OCI-LY7 (cell line): Measurements from ENCODE around the gene SGPL1. TPM values are rescaled to one million over a fixed set of nuclear protein-coding genes. Genes with fewer than 3 reads are reported as not detected.

Source experiments
- BruUV-seq: library from RNA; stranded (reverse); fragments of 400-500 nt; replicated peaks from 2 replicates; lab custom pipeline; 2021; lab: Mats Ljungman, UMichigan
- CTCF ChIA-PET: fragments of 300-600 bp; sonication (Branson Sonifier 250); formaldehyde crosslinking; loops from one replicate; lab custom pipeline; 2022; ENCODE audit warnings: antibody characterized with exemption; ENCODE audit not compliant: unreplicated experiment; lab: Charles Lee
- POLR2A ChIA-PET: fragments of 300-600 bp; sonication (Branson Sonifier 250); formaldehyde crosslinking; loops from one replicate; lab custom pipeline; 2022; ENCODE audit warnings: antibody characterized with exemption; lab: Charles Lee
- DNase-seq: peaks from one replicate; pipeline ENCODE4 v3.0.0-alpha.2; 2015; ENCODE audit warnings: low spot score
- H2AFZ ChIP-seq: fragments of 200-600 bp; sonication (generic), shearing (Covaris generic); 2 replicates; pipeline ENCODE4 v1.6.1; 2014; ENCODE audit warnings: mild to moderate bottlenecking, antibody characterized with exemption, low read length, moderate library complexity
- H3K27ac ChIP-seq: fragments of 200-600 bp; sonication (generic); 2 replicates; pipeline ENCODE4 v1.5.1; 2014; ENCODE audit warnings: mixed run types, low read depth, mild to moderate bottlenecking, moderate library complexity, low read length, inconsistent platforms; ENCODE audit not compliant: poor library complexity, severe bottlenecking
- H3K36me3 ChIP-seq: fragments of 200-600 bp; sonication (generic); 2 replicates; pipeline ENCODE4 v1.6.1; 2014; ENCODE audit warnings: mild to moderate bottlenecking, antibody characterized with exemption, low read length, moderate library complexity, mixed read lengths; ENCODE audit not compliant: insufficient read depth
- H3K4me1 ChIP-seq: fragments of 200-600 bp; sonication (generic); 2 replicates; pipeline ENCODE4 v1.5.1; 2014; ENCODE audit warnings: mild to moderate bottlenecking, low read length; ENCODE audit not compliant: insufficient read depth, poor library complexity, severe bottlenecking
- H3K4me2 ChIP-seq: fragments of 200-600 bp; sonication (generic); 2 replicates; pipeline ENCODE4 v1.6.1; 2014; ENCODE audit warnings: mild to moderate bottlenecking, low read length
- H3K4me3 ChIP-seq: fragments of 200-600 bp; sonication (generic); 2 replicates; pipeline ENCODE4 v1.5.1; 2014; ENCODE audit warnings: mild to moderate bottlenecking, low read depth, low read length; ENCODE audit not compliant: poor library complexity, severe bottlenecking
- H3K79me2 ChIP-seq: fragments of 200-600 bp; sonication (generic); 2 replicates; pipeline ENCODE4 v1.6.1; 2016; ENCODE audit warnings: low read depth, mild to moderate bottlenecking, low read length, moderate library complexity, mixed read lengths; ENCODE audit not compliant: insufficient read depth
- H3K9me2 ChIP-seq: fragments of 200-600 bp; sonication (generic); 2 replicates; pipeline ENCODE4 v1.6.1; 2016; ENCODE audit warnings: mild to moderate bottlenecking, low read length, mixed read lengths; ENCODE audit not compliant: insufficient read depth
- H3K9me3 ChIP-seq: fragments of 200-600 bp; sonication (generic); 2 replicates; pipeline ENCODE4 v1.6.1; 2014; ENCODE audit warnings: mild to moderate bottlenecking, mixed run types, low read length, mixed read lengths
- H4K20me1 ChIP-seq: fragments of 200-600 bp; sonication (generic); 2 replicates; pipeline ENCODE4 v1.6.1; 2014; ENCODE audit warnings: mild to moderate bottlenecking, antibody characterized with exemption, low read length, moderate library complexity, mixed read lengths; ENCODE audit not compliant: insufficient read depth
- CTCF ChIP-seq: fragments of 200-600 bp; sonication (generic); conservative IDR thresholded peaks from 2 replicates; pipeline ENCODE4 v1.5.1; 2014; ENCODE audit warnings: mild to moderate bottlenecking, antibody characterized with exemption, low read length, moderate library complexity, mixed read lengths
- EZH2phosphoT487 ChIP-seq: fragments of 200-600 bp; sonication (generic); IDR thresholded peaks from 2 replicates; pipeline ENCODE4 v1.6.1; 2018; ENCODE audit warnings: low read depth, borderline replicate concordance, mild to moderate bottlenecking, mixed run types, antibody characterized with exemption, low read length, moderate library complexity, mixed read lengths
- intact Hi-C: fragments of 100-400 bp; cut with micrococcal nuclease; formaldehyde crosslinking; loops from one replicate; pipeline ENCODE4 v1.10.0; 2022; ENCODE audit not compliant: unreplicated experiment
- total RNA-seq, 2 experiments: library from RNA; depleted of rRNA in 1 of 2; stranded (reverse); fragments of >200 nt in 1 of 2; shearing (Covaris generic) in 1 of 2; gene quantifications; 2 replicates each; pipeline ENCODE4 v1.2.3, GENCODE V29; 2014 to 2022

Gene SGPL1
- total RNA-seq, 2 experiments from 2014 or later: 11.7 to 25.1 TPM

- intact Hi-C loops: no loop called here
- no peak overlapping the region for H3K27ac ChIP-seq
- H3K4me1 ChIP-seq: no peaks in the 10 kb centered on the region
- no TSS peak for BruUV-seq
- no peaks in the 10 kb centered on the region for H3K9me3 ChIP-seq
- H4K20me1 ChIP-seq: no peaks in the 10 kb centered on the region
- H2AFZ ChIP-seq: no peak overlapping the region
- CTCF ChIA-PET: no interaction called here
- POLR2A ChIA-PET: no interaction called here
- H3K4me3 ChIP-seq: no peak overlapping the region
- no peak overlapping the region for H3K4me2 ChIP-seq
- DNase-seq: no peak
- peaks cover 17% of the 10 kb centered on the region; the same call in 1 of the 2 replicates for H3K36me3 ChIP-seq
- H3K9me2 ChIP-seq: no peaks in the 10 kb centered on the region
- TF ChIP-seq CTCF (no peak), EZH2phosphoT487 (no peak)
- H3K79me2 ChIP-seq: no peaks in the 10 kb centered on the region
Observed at GRCh38 chr10:70851597-70852475, 36.1 kb downstream of the SGPL1 start.

GRCh38 chr10:70853038-70853437 is 37.3 kb downstream of the SGPL1 start:
- no peaks in the 10 kb centered on the region for H3K4me1 ChIP-seq
- no TSS peak for BruUV-seq
- H3K79me2 ChIP-seq: no peaks in the 10 kb centered on the region
- POLR2A ChIA-PET: no interaction called here
- no peaks in the 10 kb centered on the region for H4K20me1 ChIP-seq
- peaks cover 23% of the 10 kb centered on the region; the same call in 1 of the 2 replicates for H3K36me3 ChIP-seq
- H3K9me2 ChIP-seq: no peaks in the 10 kb centered on the region
- CTCF ChIA-PET: no interaction called here
- TF ChIP-seq CTCF (no peak), EZH2phosphoT487 (no peak)
- DNase-seq: no peak
- H3K27ac ChIP-seq: no peak overlapping the region
- H3K4me2 ChIP-seq: no peak overlapping the region
- no peak overlapping the region for H2AFZ ChIP-seq
- no peaks in the 10 kb centered on the region for H3K9me3 ChIP-seq
- intact Hi-C loops: no loop called here
- no peak overlapping the region for H3K4me3 ChIP-seq

DNA sequence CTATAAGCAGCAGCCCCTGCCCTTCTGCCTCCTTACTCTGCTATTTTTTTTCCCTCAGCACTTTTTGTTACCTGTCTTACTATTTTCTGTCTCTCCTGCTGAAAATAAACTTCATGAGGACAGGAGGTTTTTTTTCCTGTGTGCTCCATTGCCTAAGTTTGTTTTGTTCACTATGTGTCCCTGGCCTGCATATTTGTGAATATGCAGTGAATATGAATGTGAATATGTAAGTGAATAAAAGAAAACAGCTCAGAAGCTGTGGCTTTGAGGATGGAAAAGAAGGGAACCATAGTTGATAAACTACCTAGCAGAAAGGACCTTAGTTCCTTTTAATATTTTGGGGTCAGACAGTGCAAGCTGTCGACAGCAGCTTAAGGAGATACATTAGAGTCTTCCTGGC is 37.7 kb downstream of the SGPL1 start:
- no peaks in the 10 kb centered on the region for H4K20me1 ChIP-seq
- ChIA-PET CTCF (no interaction called here), POLR2A (interaction anchor here (0.6 kb wide), 1 partner anchor 592 kb away, joined by 3 read pairs; no protein-coding TSS in a partner anchor)
- TF ChIP-seq EZH2phosphoT487: no peak
- TF ChIP-seq CTCF: no peak
- no peaks in the 10 kb centered on the region for H3K9me2 ChIP-seq
- H3K36me3 ChIP-seq: peaks cover 23% of the 10 kb centered on the region; the same call in 1 of the 2 replicates
- H3K27ac ChIP-seq: no peak overlapping the region
- no peak overlapping the region for H3K4me2 ChIP-seq
- no peaks in the 10 kb centered on the region for H3K9me3 ChIP-seq
- BruUV-seq: no TSS peak
- no peaks in the 10 kb centered on the region for H3K4me1 ChIP-seq
- no peak overlapping the region for H3K4me3 ChIP-seq
- H3K79me2 ChIP-seq: no peaks in the 10 kb centered on the region
- no peak for DNase-seq
- intact Hi-C loops: no loop called here
- H2AFZ ChIP-seq: no peak overlapping the region
